ENCODE measurements around the gene HOXB7. TPM values are rescaled to one million over a fixed set of nuclear protein-coding genes. Genes with fewer than 3 reads are reported as not detected.
A peak's percentile ranks its signal among the peaks of the same experiment; 100 is the strongest.

The HOXB7 gene
- total RNA-seq, 1 experiment from 2014 or later: 28.2 TPM

- Histone ChIP-seq H3K27me3 (ENCODE audit: insufficient read depth, low read depth) (no peaks in the 10 kb centered on the region), H3K9me2 (ENCODE audit: insufficient read depth) (no peaks in the 10 kb centered on the region), H3K4me3 (peak overlapping the region; percentile 80), H4K20me1 (ENCODE audit: insufficient read depth) (no peaks in the 10 kb centered on the region), H2AFZ (peak overlapping the region; percentile 92), H3F3A (ENCODE audit: insufficient read depth, low read depth) (no peaks in the 10 kb centered on the region; the same call in 1 of the 2 replicates), H3K36me3 (ENCODE audit: low read depth) (no peaks in the 10 kb centered on the region), H3K4me2 (peak overlapping the region; percentile 88), H3K27ac (peak overlapping the region; percentile 63), H3K9me3 (ENCODE audit: insufficient read depth, low read depth) (no peaks in the 10 kb centered on the region), H3K79me2 (ENCODE audit: low read depth) (peaks cover 24% of the 10 kb centered on the region), H3K4me1 (replicated peaks; ENCODE audit: insufficient read depth) (peaks cover 20% of the 10 kb centered on the region)
- CTCF ChIA-PET: no interaction called here
- TF ChIP-seq CTCF (conservative IDR thresholded peaks at IDR 0.05) (no peak), EZH2 (IDR thresholded peaks at IDR 0.05; ENCODE audit: low read depth) (no peak)
- intact Hi-C loops (cut with micrococcal nuclease; ENCODE audit: unreplicated experiment): loop anchor here (10.0 kb wide), 1 partner anchor 667 kb away; the partner anchor contains the start of gene PNPO
- DNase-seq: peak; percentile 49 to 55
- no TSS peak for BruUV-seq (replicated peaks)
- POLR2A ChIA-PET (ENCODE audit: unreplicated experiment): no interaction called here
Measured at GRCh38 chr17:48611681-48612455, 1.1 kb upstream of the HOXB7 start.

GRCh38 chr17:48611213-48611612, 396 bp upstream of the HOXB7 start:
- TF ChIP-seq EZH2 (IDR thresholded peaks at IDR 0.05; ENCODE audit: low read depth): no peak
- no peak for TF ChIP-seq CTCF (conservative IDR thresholded peaks at IDR 0.05)
- no peaks in the 10 kb centered on the region; the same call in 1 of the 2 replicates for H3F3A ChIP-seq (ENCODE audit: insufficient read depth, low read depth)
- DNase-seq: peak in 1 of 2 experiments; percentile 34
- no peaks in the 10 kb centered on the region for H3K27me3 ChIP-seq (ENCODE audit: insufficient read depth, low read depth)
- H3K36me3 ChIP-seq (ENCODE audit: low read depth): no peaks in the 10 kb centered on the region
- ChIA-PET POLR2A (ENCODE audit: unreplicated experiment) (no interaction called here), CTCF (no interaction called here)
- no peaks in the 10 kb centered on the region for H4K20me1 ChIP-seq (ENCODE audit: insufficient read depth)
- H3K4me2 ChIP-seq: peak overlapping the region; percentile 88
- H3K9me2 ChIP-seq (ENCODE audit: insufficient read depth): no peaks in the 10 kb centered on the region
- H3K9me3 ChIP-seq (ENCODE audit: insufficient read depth, low read depth): no peaks in the 10 kb centered on the region
- BruUV-seq (replicated peaks): no TSS peak
- H2AFZ ChIP-seq: peak overlapping the region; percentile 92
- peak overlapping the region; percentile 80 for H3K4me3 ChIP-seq
- H3K79me2 ChIP-seq (ENCODE audit: low read depth): peaks cover 24% of the 10 kb centered on the region
- peaks cover 20% of the 10 kb centered on the region for H3K4me1 ChIP-seq (replicated peaks; ENCODE audit: insufficient read depth)
- peak overlapping the region; percentile 63 for H3K27ac ChIP-seq
- intact Hi-C loops (cut with micrococcal nuclease; ENCODE audit: unreplicated experiment): loop anchor here (10.0 kb wide), 1 partner anchor 666 kb away; the partner anchor contains the start of gene PNPO

GRCh38 chr17:48609759-48610281, 997 bp downstream of the HOXB7 start:
- Histone ChIP-seq H2AFZ (peak overlapping the region; percentile 92), H3K27me3 (ENCODE audit: insufficient read depth, low read depth) (no peaks in the 10 kb centered on the region), H3K4me2 (peak overlapping the region; percentile 88), H4K20me1 (ENCODE audit: insufficient read depth) (no peaks in the 10 kb centered on the region), H3K9me2 (ENCODE audit: insufficient read depth) (no peaks in the 10 kb centered on the region), H3K9me3 (ENCODE audit: insufficient read depth, low read depth) (no peaks in the 10 kb centered on the region), H3K4me3 (peak overlapping the region; percentile 80), H3K36me3 (ENCODE audit: low read depth) (no peaks in the 10 kb centered on the region), H3K27ac (peak overlapping the region; percentile 63), H3F3A (ENCODE audit: insufficient read depth, low read depth) (peaks cover 4% of the 10 kb centered on the region), H3K4me1 (replicated peaks; ENCODE audit: insufficient read depth) (peaks cover 29% of the 10 kb centered on the region), H3K79me2 (ENCODE audit: low read depth) (peaks cover 24% of the 10 kb centered on the region)
- no peak for DNase-seq
- POLR2A ChIA-PET (ENCODE audit: unreplicated experiment): interaction anchor here (0.7 kb wide), 2 partner anchors 23 to 347 kb away, joined by 4 to 7 read pairs; no protein-coding TSS in a partner anchor
- CTCF ChIA-PET: interaction anchor here (0.6 to 0.7 kb wide), 5 partner anchors 18 to 541 kb away, joined by 3 to 16 read pairs (median 6); no protein-coding TSS in a partner anchor
- TSS peak; percentile 36 for BruUV-seq (replicated peaks)
- TF ChIP-seq CTCF (conservative IDR thresholded peaks at IDR 0.05): no peak
- no peak for TF ChIP-seq EZH2 (IDR thresholded peaks at IDR 0.05; ENCODE audit: low read depth)
- intact Hi-C loops (cut with micrococcal nuclease; ENCODE audit: unreplicated experiment): loop anchor here (10.0 kb wide), 1 partner anchor 665 kb away; the partner anchor contains the start of gene PNPO
